HCT116 (cell line): ENCODE results near the gene TMEM135. TPM values are rescaled to one million over a fixed set of nuclear protein-coding genes. Genes with fewer than 3 reads are reported as not detected.

Experiments
- ATAC-seq: fragments of 200-7000 bp; cut with Tn5 transposase; 2 replicates; pipeline ENCODE4 v1.9.1; 2020; ENCODE audit warnings: mild to moderate bottlenecking, moderate library complexity
- BruUV-seq: library from RNA; stranded (reverse); fragments of 400-500 nt; replicated peaks from 2 replicates; lab custom pipeline; 2021; lab: Mats Ljungman, UMichigan
- CTCF ChIA-PET: fragments of 300-600 bp; sonication (Branson Sonifier 250); formaldehyde crosslinking; loops from one replicate; lab custom pipeline; 2021; ENCODE audit warnings: antibody characterized with exemption; lab: Charles Lee
- POLR2A ChIA-PET: fragments of 300-600, 350-600 bp; sonication (Branson Sonifier 250); formaldehyde crosslinking; loops from one replicate; lab custom pipeline; 2021; ENCODE audit warnings: antibody characterized with exemption; lab: Charles Lee
- RAD21 ChIA-PET, 2 experiments: fragments of 300-600 bp; sonication (Branson Sonifier 250); formaldehyde crosslinking; loops; one replicate each; lab custom pipeline; 2023; ENCODE audit warnings: low total read pairs in 2 of 2; ENCODE audit not compliant: uncharacterized antibody in 2 of 2, unreplicated experiment in 2 of 2, low non-redundant PET in 1 of 2; lab: Charles Lee
- DNase-seq: peaks from one replicate; pipeline ENCODE4 v3.0.0-alpha.2; 2010; ENCODE audit warnings: low read depth, low spot score
- H2AFZ ChIP-seq: fragments of 200-600 bp; shearing (Covaris generic), sonication (generic); 2 replicates; pipeline ENCODE4 v1.6.1; 2017; ENCODE audit warnings: low read depth, mixed run types, mixed read lengths, antibody characterized with exemption, low read length; ENCODE audit not compliant: poor library complexity, severe bottlenecking
- H3K27ac ChIP-seq: 2 replicates; pipeline ENCODE4 v1.5.1; 2012; ENCODE audit warnings: low read depth, low read length
- H3K27me3 ChIP-seq: fragments of 200-600 bp; sonication (generic); 2 replicates; pipeline ENCODE4 v1.6.1; 2016; ENCODE audit warnings: mixed run types, low read length, mixed read lengths; ENCODE audit not compliant: insufficient read depth
- H3K36me3 ChIP-seq, 2 experiments: fragments of 200-500 bp in 1 of 2; fragments of 200-600 bp in 1 of 2; sonication (Bioruptor generic) in 1 of 2; sonication (generic) in 1 of 2; 2 replicates each; pipeline versions ENCODE4 v1.5.1 to v1.6.1; 2014 to 2016; ENCODE audit warnings: low read length in 2 of 2, inconsistent platforms in 1 of 2, mixed read lengths in 1 of 2, mixed run types in 1 of 2; ENCODE audit not compliant: insufficient read depth in 2 of 2, control insufficient read depth in 1 of 2
- H3K4me1 ChIP-seq, 2 experiments: fragments of 200-600 bp in 1 of 2; sonication (generic) in 1 of 2; 2 replicates each; pipeline versions ENCODE4 v1.5.1 to v1.6.1; 2012 to 2017; ENCODE audit warnings: low read length in 2 of 2, inconsistent platforms in 1 of 2, mild to moderate bottlenecking in 1 of 2, mixed read lengths in 1 of 2, mixed run types in 1 of 2, moderate library complexity in 1 of 2; ENCODE audit not compliant: insufficient read depth in 2 of 2, control insufficient read depth in 1 of 2
- H3K4me2 ChIP-seq: fragments of 200-600 bp; sonication (generic); 2 replicates; pipeline ENCODE4 v1.6.1; 2017; ENCODE audit warnings: mixed run types, low read length, mixed read lengths
- H3K4me3 ChIP-seq, 2 experiments: fragments of 200-600 bp in 1 of 2; sonication (generic) in 1 of 2; replicated peaks in 1 of 2; 2 replicates each; pipeline ENCODE4 v1.5.1; 2011 to 2016; ENCODE audit warnings: low read length in 2 of 2, control low read depth in 1 of 2, low read depth in 1 of 2, mild to moderate bottlenecking in 1 of 2, mixed read lengths in 1 of 2, mixed run types in 1 of 2
- H3K79me2 ChIP-seq: fragments of 200-600 bp; sonication (generic); 2 replicates; pipeline ENCODE4 v1.6.1; 2017; ENCODE audit warnings: mild to moderate bottlenecking, mixed run types, low read length, moderate library complexity, mixed read lengths; ENCODE audit not compliant: insufficient read depth
- H3K9ac ChIP-seq: fragments of 200-600 bp; sonication (generic); 2 replicates; pipeline ENCODE4 v1.6.1; 2016; ENCODE audit warnings: low read length, mixed read lengths
- H3K9me2 ChIP-seq: fragments of 200-600 bp; sonication (generic), shearing (Covaris generic); 2 replicates; pipeline ENCODE4 v1.6.1; 2017; ENCODE audit warnings: mixed run types, mild to moderate bottlenecking, moderate library complexity; ENCODE audit not compliant: insufficient read depth
- H3K9me3 ChIP-seq, 2 experiments: fragments of 200-500 bp in 1 of 2; fragments of 200-600 bp in 1 of 2; sonication (Bioruptor generic) in 1 of 2; sonication (generic) in 1 of 2; 2 replicates each; pipeline ENCODE4 v1.6.1; 2014 to 2017; ENCODE audit warnings: low read length in 2 of 2, mixed read lengths in 2 of 2, inconsistent platforms in 1 of 2, low read depth in 1 of 2, mild to moderate bottlenecking in 1 of 2, mixed run types in 1 of 2, moderate library complexity in 1 of 2; ENCODE audit not compliant: control insufficient read depth in 1 of 2, insufficient read depth in 1 of 2
- H4K20me1 ChIP-seq: fragments of 200-600 bp; sonication (generic), shearing (Covaris generic); 2 replicates; pipeline ENCODE4 v1.6.1; 2017; ENCODE audit warnings: mixed run types, mild to moderate bottlenecking, moderate library complexity; ENCODE audit not compliant: insufficient read depth
- CBX3 ChIP-seq: IDR thresholded peaks from 2 replicates; pipeline ENCODE4 v1.6.1; 2012; ENCODE audit warnings: low read depth
- CEBPB ChIP-seq: IDR thresholded peaks from 2 replicates; pipeline ENCODE4 v1.6.1; 2012; ENCODE audit warnings: low read depth
- ELF1 ChIP-seq: IDR thresholded peaks from 2 replicates; pipeline ENCODE4 v1.6.1; 2012; ENCODE audit warnings: low read depth, borderline replicate concordance
- EZH2phosphoT487 ChIP-seq: fragments of 200-600 bp; IDR thresholded peaks from 2 replicates; pipeline ENCODE4 v1.6.1; 2018; ENCODE audit warnings: antibody characterized with exemption, borderline replicate concordance
- FOSL1 ChIP-seq: IDR thresholded peaks from 2 replicates; pipeline ENCODE4 v1.6.1; 2012; ENCODE audit warnings: low read depth
- JUND ChIP-seq: IDR thresholded peaks from 2 replicates; pipeline ENCODE4 v1.6.1; 2012
- MAX ChIP-seq: IDR thresholded peaks from 2 replicates; pipeline ENCODE4 v1.6.1; 2012
- POLR2A ChIP-seq: IDR thresholded peaks from 2 replicates; pipeline ENCODE4 v1.7.0; 2011; ENCODE audit warnings: borderline replicate concordance; ENCODE audit not compliant: insufficient read depth, insufficient read length; ENCODE audit errors: extremely low read depth
- RAD21 ChIP-seq: IDR thresholded peaks from 2 replicates; pipeline ENCODE4 v1.6.1; 2012; ENCODE audit warnings: low read depth, mild to moderate bottlenecking
- SIN3A ChIP-seq: IDR thresholded peaks from 2 replicates; pipeline ENCODE4 v1.6.1; 2012; ENCODE audit warnings: low read depth
- TCF7L2 ChIP-seq: IDR thresholded peaks from 2 replicates; pipeline ENCODE4 v1.7.0; 2011; ENCODE audit warnings: borderline replicate concordance, inconsistent platforms; ENCODE audit not compliant: insufficient read depth, insufficient read length; ENCODE audit errors: extremely low read depth
- YY1 ChIP-seq: IDR thresholded peaks from 2 replicates; pipeline ENCODE4 v1.6.1; 2011; ENCODE audit warnings: low read length, low read depth, moderate library complexity, mild to moderate bottlenecking; ENCODE audit not compliant: insufficient replicate concordance; ENCODE audit errors: extremely low read depth
- ZBTB33 ChIP-seq: IDR thresholded peaks from 2 replicates; pipeline ENCODE4 v1.6.1; 2011; ENCODE audit warnings: mild to moderate bottlenecking, low read length, moderate library complexity; ENCODE audit not compliant: insufficient replicate concordance; ENCODE audit errors: extremely low read depth
- ZFX ChIP-seq: fragments of 450-650 bp; IDR thresholded peaks from 2 replicates; pipeline ENCODE4 v1.6.1; 2017
- ZNF274 ChIP-seq: fragments of 200-500 bp; sonication (Bioruptor generic); IDR thresholded peaks from 2 replicates; pipeline ENCODE4 v1.6.1; 2014; ENCODE audit warnings: mild to moderate bottlenecking, low read depth, low read length, inconsistent platforms
- intact Hi-C: fragments of 100-400 bp; cut with micrococcal nuclease; formaldehyde crosslinking; loops from 2 replicates; pipeline ENCODE4 v1.10.0; 2022
- total RNA-seq: library from RNA; stranded (reverse); gene quantifications from one replicate; pipeline ENCODE4 v1.2.1, GENCODE V29; 2021; ENCODE audit not compliant: unreplicated experiment
- TF ChIP-seq, protein P1 (sequence below), 3 experiments: fragments of 200-600 bp in 1 of 3; sonication (generic) in 1 of 3; IDR thresholded peaks in 2 of 3; conservative IDR thresholded peaks in 1 of 3; 2 replicates each; pipeline ENCODE4 v1.5.1; 2012 to 2017; ENCODE audit warnings: low read depth in 2 of 3, low read length in 2 of 3, antibody characterized with exemption in 1 of 3, borderline replicate concordance in 1 of 3, control low read depth in 1 of 3, mild to moderate bottlenecking in 1 of 3, mixed read lengths in 1 of 3, mixed run types in 1 of 3, moderate library complexity in 1 of 3; ENCODE audit not compliant: insufficient read depth in 1 of 3

TMEM135 gene
- total RNA-seq, 1 experiment from 2014 or later: 50.6 TPM

GRCh38 chr11:87260811-87261210 is 223.1 kb downstream of the TMEM135 start:
- TF ChIP-seq ZFX (no peak), JUND (no peak), CEBPB (no peak), FOSL1 (no peak), ZNF274 (no peak), TCF7L2 (no peak)
- ChIA-PET CTCF (no interaction called here), RAD21 (no interaction called here), POLR2A (no interaction called here)
- ATAC-seq: no peak
- intact Hi-C loops: no loop called here
- Histone ChIP-seq H3K79me2 (no peaks in the 10 kb centered on the region), H4K20me1 (no peaks in the 10 kb centered on the region), H3K9me3 (no peaks in the 10 kb centered on the region), H2AFZ (no peak overlapping the region), H3K9me2 (no peaks in the 10 kb centered on the region), H3K27ac (no peak overlapping the region), H3K4me3 (no peak overlapping the region), H3K27me3 (no peaks in the 10 kb centered on the region), H3K4me1 (no peaks in the 10 kb centered on the region), H3K4me2 (no peak overlapping the region), H3K36me3 (no peaks in the 10 kb centered on the region), H3K9ac (no peak overlapping the region)
- no peak for DNase-seq
- no TSS peak for BruUV-seq

DNA sequence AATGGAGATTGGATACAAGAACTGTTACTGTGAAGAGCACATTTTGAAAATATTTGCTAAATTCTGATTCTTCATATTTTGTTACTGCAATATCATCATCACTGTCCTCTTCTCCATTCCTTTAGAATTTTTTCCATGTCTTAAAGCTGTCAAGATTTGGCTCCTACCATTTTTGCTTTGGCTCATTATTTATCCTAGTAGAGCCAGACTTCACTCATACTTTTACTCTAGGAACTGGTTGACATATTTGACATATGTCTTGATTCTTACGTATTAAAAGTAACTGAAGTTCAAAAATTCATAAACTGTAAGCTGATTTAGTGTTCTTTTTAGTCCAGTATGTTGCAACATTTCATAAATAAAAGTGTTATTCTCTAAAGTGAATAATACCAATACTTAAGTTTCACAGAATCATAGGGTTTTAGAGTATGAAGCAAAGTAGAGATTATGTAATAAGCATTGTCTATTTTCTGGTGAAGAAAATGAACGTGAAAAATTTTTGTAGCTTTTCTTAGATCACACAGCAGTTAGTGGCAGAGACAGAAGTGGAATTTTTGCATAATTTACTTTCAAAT is 225.6 kb downstream of the TMEM135 start:
- intact Hi-C loops: no loop called here
- no peaks in the 10 kb centered on the region for H4K20me1 ChIP-seq
- RAD21 ChIA-PET: no interaction called here
- no peak for TF ChIP-seq MAX
- TF ChIP-seq ZBTB33: no peak
- TF ChIP-seq RAD21: no peak
- no peak for TF ChIP-seq EZH2phosphoT487
- no peak for TF ChIP-seq CBX3
- TF ChIP-seq, protein P1, sequence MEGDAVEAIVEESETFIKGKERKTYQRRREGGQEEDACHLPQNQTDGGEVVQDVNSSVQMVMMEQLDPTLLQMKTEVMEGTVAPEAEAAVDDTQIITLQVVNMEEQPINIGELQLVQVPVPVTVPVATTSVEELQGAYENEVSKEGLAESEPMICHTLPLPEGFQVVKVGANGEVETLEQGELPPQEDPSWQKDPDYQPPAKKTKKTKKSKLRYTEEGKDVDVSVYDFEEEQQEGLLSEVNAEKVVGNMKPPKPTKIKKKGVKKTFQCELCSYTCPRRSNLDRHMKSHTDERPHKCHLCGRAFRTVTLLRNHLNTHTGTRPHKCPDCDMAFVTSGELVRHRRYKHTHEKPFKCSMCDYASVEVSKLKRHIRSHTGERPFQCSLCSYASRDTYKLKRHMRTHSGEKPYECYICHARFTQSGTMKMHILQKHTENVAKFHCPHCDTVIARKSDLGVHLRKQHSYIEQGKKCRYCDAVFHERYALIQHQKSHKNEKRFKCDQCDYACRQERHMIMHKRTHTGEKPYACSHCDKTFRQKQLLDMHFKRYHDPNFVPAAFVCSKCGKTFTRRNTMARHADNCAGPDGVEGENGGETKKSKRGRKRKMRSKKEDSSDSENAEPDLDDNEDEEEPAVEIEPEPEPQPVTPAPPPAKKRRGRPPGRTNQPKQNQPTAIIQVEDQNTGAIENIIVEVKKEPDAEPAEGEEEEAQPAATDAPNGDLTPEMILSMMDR (IDR thresholded peaks at IDR 0.05 in 2 of 3, conservative IDR thresholded peaks at IDR 0.05 in 1 of 3; ENCODE audit: borderline replicate concordance in 1 of 3, insufficient read depth in 1 of 3, low read depth in 2 of 3, low read length in 2 of 3): no peak
- no peak for TF ChIP-seq SIN3A
- no peak for TF ChIP-seq CEBPB
- TF ChIP-seq YY1: no peak
- TF ChIP-seq ELF1: no peak
- TF ChIP-seq POLR2A: no peak

More for the DNA sequence above, 225.6 kb downstream of the TMEM135 start:
- Histone ChIP-seq H3K9me3 (no peaks in the 10 kb centered on the region), H3K27ac (no peak overlapping the region), H3K36me3 (no peaks in the 10 kb centered on the region), H3K79me2 (no peaks in the 10 kb centered on the region), H3K4me2 (no peak overlapping the region), H2AFZ (no peak overlapping the region), H3K4me1 (no peaks in the 10 kb centered on the region), H3K9me2 (no peaks in the 10 kb centered on the region), H3K27me3 (no peaks in the 10 kb centered on the region), H3K9ac (no peak overlapping the region), H3K4me3 (no peak overlapping the region)
- BruUV-seq: no TSS peak
- CTCF ChIA-PET: no interaction called here
- DNase-seq (no peak), ATAC-seq (no peak)
- POLR2A ChIA-PET: no interaction called here
